Naive B cell (primary cell): Measurements from ENCODE around the gene SLC44A4. TPM values are rescaled to one million over a fixed set of nuclear protein-coding genes. Genes with fewer than 3 reads are reported as not detected.
"Not testable (repeated sequence)": the region's sequence is repeated elsewhere in the genome, so short reads cannot be mapped to it uniquely, and the experiment has no call there.

Source experiments
- ATAC-seq, 2 donors: fragments of 150-1000 bp; cut with Tn5 transposase; 2 replicates each; pipeline ENCODE4 v1.10.0; 2021; ENCODE audit warnings: low read depth in 2 of 2, mild to moderate bottlenecking in 2 of 2, moderate library complexity in 2 of 2
- DNase-seq: peaks from one replicate; pipeline ENCODE4 v3.0.0; 2022
- H3K27ac Mint-ChIP-seq, 6 donors: one replicate each; pipeline ENCODE4 v1.8.0; 2020 to 2022; ENCODE audit warnings: mild to moderate bottlenecking in 6 of 6, mixed read lengths in 6 of 6, moderate library complexity in 5 of 6, inconsistent platforms in 2 of 6
- H3K27me3 Mint-ChIP-seq, 3 donors: one replicate each; pipeline ENCODE4 v1.8.0; 2021 to 2022; ENCODE audit warnings: mixed read lengths in 3 of 3, mild to moderate bottlenecking in 1 of 3
- H3K36me3 Mint-ChIP-seq, 2 donors: one replicate each; pipeline ENCODE4 v1.8.0; 2020 to 2022; ENCODE audit warnings: mixed read lengths in 2 of 2, inconsistent platforms in 1 of 2, mild to moderate bottlenecking in 1 of 2
- H3K4me1 Mint-ChIP-seq, 3 donors: one replicate each; pipeline ENCODE4 v1.8.0; 2020 to 2022; ENCODE audit warnings: mixed read lengths in 3 of 3, inconsistent platforms in 1 of 3, mild to moderate bottlenecking in 1 of 3, moderate library complexity in 1 of 3
- H3K4me3 Mint-ChIP-seq, 8 donors: one replicate each; pipeline ENCODE4 v1.8.0; 2020 to 2022; ENCODE audit warnings: mild to moderate bottlenecking in 8 of 8, mixed read lengths in 8 of 8, moderate library complexity in 8 of 8, inconsistent platforms in 2 of 8
- H3K9me3 Mint-ChIP-seq, 7 donors: one replicate each; pipeline ENCODE4 v1.8.0; 2020 to 2022; ENCODE audit warnings: mixed read lengths in 7 of 7, mild to moderate bottlenecking in 5 of 7, inconsistent platforms in 2 of 7, moderate library complexity in 1 of 7
- polyA plus RNA-seq, 6 donors: library from polyadenylated mRNA; unstranded; fragments of 300-500 nt; fragmentation: Illumina TruSeq; gene quantifications; one replicate each; pipeline ENCODE4 v1.2.3, GENCODE V29; 2021; ENCODE audit warnings: low read depth in 6 of 6

The SLC44A4 gene
- polyA plus RNA-seq, 6 donors from 2014 or later = not detected

GRCh38 chr6:31851980-31852718, 26.6 kb downstream of the SLC44A4 start:
- H3K9me3 Mint-ChIP-seq, H3K27ac Mint-ChIP-seq, H3K36me3 Mint-ChIP-seq, H3K27me3 Mint-ChIP-seq, ATAC-seq, H3K4me3 Mint-ChIP-seq, DNase-seq, H3K4me1 Mint-ChIP-seq: not testable (repeated sequence)

- ATAC-seq = no peak
- Mint-ChIP-seq H3K9me3 (no peaks in the 10 kb centered on the region), H3K36me3 (no peaks in the 10 kb centered on the region), H3K27ac (no peak overlapping the region), H3K4me1 (no peaks in the 10 kb centered on the region), H3K27me3 (no peaks in the 10 kb centered on the region), H3K4me3 (no peak overlapping the region)
- no peak for DNase-seq
Observed at GRCh38 chr6:31851485-31851832, 27.3 kb downstream of the SLC44A4 start.

- Mint-ChIP-seq H3K9me3 (no peaks in the 10 kb centered on the region), H3K4me3 (no peak overlapping the region), H3K27me3 (no peaks in the 10 kb centered on the region), H3K27ac (peak overlapping the region in 1 of 6 donors; percentile 14), H3K4me1 (no peaks in the 10 kb centered on the region), H3K36me3 (no peaks in the 10 kb centered on the region)
- ATAC-seq (no peak), DNase-seq (no peak)
Observed at GRCh38 chr6:31850765-31851484, 27.9 kb downstream of the SLC44A4 start.

- no peaks in the 10 kb centered on the region for H3K27me3 Mint-ChIP-seq
- H3K9me3 Mint-ChIP-seq = no peaks in the 10 kb centered on the region
- no peak for ATAC-seq
- H3K4me1 Mint-ChIP-seq = peaks cover 0 to 7% (median 3%) of the 10 kb centered on the region in 3 donors
- H3K4me3 Mint-ChIP-seq = peak overlapping the region in 1 of 8 donors; percentile 63
- H3K27ac Mint-ChIP-seq = no peak overlapping the region
- DNase-seq = no peak
- no peaks in the 10 kb centered on the region for H3K36me3 Mint-ChIP-seq
Observed at GRCh38 chr6:31847276-31847978, 31.4 kb downstream of the SLC44A4 start.

- peaks cover 0 to 5% of the 10 kb centered on the region in 2 donors for H3K36me3 Mint-ChIP-seq
Observed at GRCh38 chr6:31844507-31844906, 34.3 kb downstream of the SLC44A4 start.

GRCh38 chr6:31842053-31842452, 36.7 kb downstream of the SLC44A4 start:
- Mint-ChIP-seq H3K27ac (peak overlapping the region in 1 of 6 donors; percentile 29), H3K4me1 (peaks cover 8 to 24% (median 20%) of the 10 kb centered on the region in 3 donors), H3K27me3 (no peaks in the 10 kb centered on the region), H3K9me3 (no peaks in the 10 kb centered on the region), H3K4me3 (no peak overlapping the region), H3K36me3 (peaks cover 6 to 7% of the 10 kb centered on the region in 2 donors)
- no peak for ATAC-seq
- DNase-seq = no peak

More at GRCh38 chr6:31844507-31844906, 34.3 kb downstream of the SLC44A4 start:
- Mint-ChIP-seq H3K4me3 (no peak overlapping the region), H3K27ac (peak overlapping the region in 2 of 6 donors; percentile 15 to 81), H3K4me1 (peaks cover 0 to 7% (median 3%) of the 10 kb centered on the region in 3 donors), H3K27me3 (no peaks in the 10 kb centered on the region), H3K9me3 (no peaks in the 10 kb centered on the region)
- no peak for ATAC-seq
- no peak for DNase-seq

- H3K9me3 Mint-ChIP-seq, ATAC-seq: not testable (repeated sequence)
- H3K4me1 Mint-ChIP-seq = peaks cover 20 to 38% (median 35%) of the 10 kb centered on the region in 3 donors
Observed at GRCh38 chr6:31839779-31840126, 39.0 kb downstream of the SLC44A4 start.

GRCh38 chr6:31838968-31839367, 39.8 kb downstream of the SLC44A4 start:
- H3K27ac Mint-ChIP-seq = peak overlapping the region in 1 of 6 donors; percentile 43
- DNase-seq = no peak
- no peaks in the 10 kb centered on the region for H3K27me3 Mint-ChIP-seq
- H3K4me3 Mint-ChIP-seq = peak overlapping the region in 3 of 8 donors; percentile 8 to 44 (median 30)
- ATAC-seq = no peak
- peaks cover 10 to 12% of the 10 kb centered on the region in 2 donors for H3K36me3 Mint-ChIP-seq
- peaks cover 20 to 43% (median 40%) of the 10 kb centered on the region in 3 donors for H3K4me1 Mint-ChIP-seq
- no peaks in the 10 kb centered on the region for H3K9me3 Mint-ChIP-seq

More at GRCh38 chr6:31839779-31840126, 39.0 kb downstream of the SLC44A4 start:
- Mint-ChIP-seq H3K36me3 (peaks cover 10 to 12% of the 10 kb centered on the region in 2 donors), H3K4me3 (peak overlapping the region in 1 of 8 donors; percentile 44), H3K27ac (peak overlapping the region in 1 of 6 donors; percentile 52)
- not testable (repeated sequence) for DNase-seq, H3K27me3 Mint-ChIP-seq

GRCh38 chr6:31838114-31838553, 40.7 kb downstream of the SLC44A4 start:
- not testable (repeated sequence) for DNase-seq, H3K27me3 Mint-ChIP-seq, H3K9me3 Mint-ChIP-seq, ATAC-seq
- H3K4me1 Mint-ChIP-seq = peaks cover 20 to 45% (median 40%) of the 10 kb centered on the region in 3 donors
- H3K36me3 Mint-ChIP-seq = peaks cover 10 to 12% of the 10 kb centered on the region in 2 donors
- H3K27ac Mint-ChIP-seq = peak overlapping the region in 1 of 6 donors; percentile 77
- peak overlapping the region in 4 of 8 donors; percentile 92 to 99 (median 97) for H3K4me3 Mint-ChIP-seq

- H3K27ac Mint-ChIP-seq = peak overlapping the region in 5 of 6 donors; percentile 10 to 99 (median 74)
- H3K27me3 Mint-ChIP-seq = no peaks in the 10 kb centered on the region
- H3K4me3 Mint-ChIP-seq = peak overlapping the region; percentile 30 to 99 (median 96)
- peaks cover 20 to 49% (median 40%) of the 10 kb centered on the region in 3 donors for H3K4me1 Mint-ChIP-seq
- no peaks in the 10 kb centered on the region for H3K9me3 Mint-ChIP-seq
- DNase-seq (no peak), ATAC-seq (no peak)
- peaks cover 10 to 12% of the 10 kb centered on the region in 2 donors for H3K36me3 Mint-ChIP-seq
Observed at GRCh38 chr6:31837369-31838113, 41.3 kb downstream of the SLC44A4 start.

- H3K9me3 Mint-ChIP-seq = no peaks in the 10 kb centered on the region
- peaks cover 20 to 51% (median 40%) of the 10 kb centered on the region in 3 donors for H3K4me1 Mint-ChIP-seq
- no peak for ATAC-seq
- H3K27me3 Mint-ChIP-seq = no peaks in the 10 kb centered on the region
- DNase-seq = no peak
- H3K27ac Mint-ChIP-seq = peak overlapping the region; percentile 88 to 99 (median 96)
- peak overlapping the region; percentile 92 to 99 (median 98) for H3K4me3 Mint-ChIP-seq
- peaks cover 10 to 12% of the 10 kb centered on the region in 2 donors for H3K36me3 Mint-ChIP-seq
Observed at GRCh38 chr6:31836474-31837368, 42.1 kb downstream of the SLC44A4 start.

- DNase-seq (no peak), ATAC-seq (no peak)
- Mint-ChIP-seq H3K27ac (peak overlapping the region; percentile 88 to 99 (median 96)), H3K27me3 (no peaks in the 10 kb centered on the region), H3K4me1 (peaks cover 20 to 51% (median 40%) of the 10 kb centered on the region in 3 donors), H3K4me3 (peak overlapping the region; percentile 92 to 99 (median 98)), H3K9me3 (no peaks in the 10 kb centered on the region), H3K36me3 (peaks cover 10 to 12% of the 10 kb centered on the region in 2 donors)
Observed at GRCh38 chr6:31836047-31836473, 42.7 kb downstream of the SLC44A4 start.
